Fibroblast of the aortic adventitia (primary cell): ENCODE results near the gene TMEM182. TPM values are rescaled to one million over a fixed set of nuclear protein-coding genes. Genes with fewer than 3 reads are reported as not detected.

Experiments used
- DNase-seq: peaks from one replicate; pipeline ENCODE4 v3.0.0-alpha.2; 2010; ENCODE audit warnings: low read depth
- H3K4me3 ChIP-seq: 2 replicates; pipeline ENCODE4 v1.5.1; 2011; ENCODE audit warnings: low read depth, mild to moderate bottlenecking, control low read depth, low read length, moderate library complexity
- CTCF ChIP-seq: IDR thresholded peaks from 2 replicates; pipeline ENCODE4 v1.5.1; 2011; ENCODE audit warnings: mild to moderate bottlenecking, low read length, control low read depth, inconsistent platforms; ENCODE audit not compliant: insufficient read depth
- total RNA-seq: library from RNA; depleted of rRNA; stranded (reverse); fragments of >200 nt; gene quantifications from 2 replicates; pipeline ENCODE4 v1.2.3, GENCODE V29; 2012; ENCODE audit warnings: low replicate concordance

TMEM182 gene
- total RNA-seq, 1 donor: 2.1 TPM

- TF ChIP-seq CTCF: no peak
- no peak for DNase-seq
- H3K4me3 ChIP-seq: no peak overlapping the region
Observed at GRCh38 chr2:102778260-102778659, 16.4 kb downstream of the TMEM182 start.

- DNase-seq: no peak
- TF ChIP-seq CTCF: no peak
- no peak overlapping the region for H3K4me3 ChIP-seq
Observed at GRCh38 chr2:102780467-102780866, 18.6 kb downstream of the TMEM182 start.

- DNase-seq: no peak
- TF ChIP-seq CTCF: no peak
- H3K4me3 ChIP-seq: no peak overlapping the region
Observed at GRCh38 chr2:102782187-102782586, 20.4 kb downstream of the TMEM182 start.

GRCh38 chr2:102782933-102783332, 21.1 kb downstream of the TMEM182 start:
- H3K4me3 ChIP-seq: no peak overlapping the region
- TF ChIP-seq CTCF: no peak
- DNase-seq: no peak

- no peak overlapping the region for H3K4me3 ChIP-seq
- no peak for TF ChIP-seq CTCF
- no peak for DNase-seq
Observed at GRCh38 chr2:102783506-102784183, 21.8 kb downstream of the TMEM182 start.

- no peak for DNase-seq
- no peak overlapping the region for H3K4me3 ChIP-seq
- TF ChIP-seq CTCF: no peak
Observed at GRCh38 chr2:102784940-102785339, 23.1 kb downstream of the TMEM182 start.
